ENCODE data around the gene NUBP2.

Gene NUBP2

DNA sequence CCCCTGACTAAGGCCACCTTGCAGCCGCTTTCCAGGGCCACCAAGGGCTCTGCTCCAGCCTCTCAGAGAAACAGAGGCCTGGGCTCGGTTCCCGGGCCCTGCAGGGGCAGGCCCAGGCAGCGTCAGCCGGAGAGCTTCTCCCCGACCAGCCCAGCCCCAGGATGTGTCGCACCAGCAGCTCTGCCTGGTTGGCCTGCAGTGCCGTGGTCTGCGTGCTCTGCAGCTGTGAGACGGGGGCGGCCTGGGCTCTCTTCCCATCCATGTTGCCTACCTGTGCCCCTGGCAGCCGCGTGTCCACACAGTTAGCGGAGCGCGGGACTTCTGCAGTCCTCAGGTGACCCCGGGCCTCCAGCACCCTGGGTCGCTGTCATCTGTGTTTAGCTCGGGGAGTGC, 5.9 kb downstream of the NUBP2 start:
- TF ChIP-seq, protein P1, sequence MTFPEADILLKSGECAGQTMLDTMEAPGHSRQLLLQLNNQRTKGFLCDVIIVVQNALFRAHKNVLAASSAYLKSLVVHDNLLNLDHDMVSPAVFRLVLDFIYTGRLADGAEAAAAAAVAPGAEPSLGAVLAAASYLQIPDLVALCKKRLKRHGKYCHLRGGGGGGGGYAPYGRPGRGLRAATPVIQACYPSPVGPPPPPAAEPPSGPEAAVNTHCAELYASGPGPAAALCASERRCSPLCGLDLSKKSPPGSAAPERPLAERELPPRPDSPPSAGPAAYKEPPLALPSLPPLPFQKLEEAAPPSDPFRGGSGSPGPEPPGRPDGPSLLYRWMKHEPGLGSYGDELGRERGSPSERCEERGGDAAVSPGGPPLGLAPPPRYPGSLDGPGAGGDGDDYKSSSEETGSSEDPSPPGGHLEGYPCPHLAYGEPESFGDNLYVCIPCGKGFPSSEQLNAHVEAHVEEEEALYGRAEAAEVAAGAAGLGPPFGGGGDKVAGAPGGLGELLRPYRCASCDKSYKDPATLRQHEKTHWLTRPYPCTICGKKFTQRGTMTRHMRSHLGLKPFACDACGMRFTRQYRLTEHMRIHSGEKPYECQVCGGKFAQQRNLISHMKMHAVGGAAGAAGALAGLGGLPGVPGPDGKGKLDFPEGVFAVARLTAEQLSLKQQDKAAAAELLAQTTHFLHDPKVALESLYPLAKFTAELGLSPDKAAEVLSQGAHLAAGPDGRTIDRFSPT (tag by site-specific recombination; IDR thresholded peaks at IDR 0.05) = no peak
- TF ChIP-seq, protein P2, sequence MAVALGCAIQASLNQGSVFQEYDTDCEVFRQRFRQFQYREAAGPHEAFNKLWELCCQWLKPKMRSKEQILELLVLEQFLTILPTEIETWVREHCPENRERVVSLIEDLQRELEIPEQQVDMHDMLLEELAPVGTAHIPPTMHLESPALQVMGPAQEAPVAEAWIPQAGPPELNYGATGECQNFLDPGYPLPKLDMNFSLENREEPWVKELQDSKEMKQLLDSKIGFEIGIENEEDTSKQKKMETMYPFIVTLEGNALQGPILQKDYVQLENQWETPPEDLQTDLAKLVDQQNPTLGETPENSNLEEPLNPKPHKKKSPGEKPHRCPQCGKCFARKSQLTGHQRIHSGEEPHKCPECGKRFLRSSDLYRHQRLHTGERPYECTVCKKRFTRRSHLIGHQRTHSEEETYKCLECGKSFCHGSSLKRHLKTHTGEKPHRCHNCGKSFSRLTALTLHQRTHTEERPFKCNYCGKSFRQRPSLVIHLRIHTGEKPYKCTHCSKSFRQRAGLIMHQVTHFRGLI (tag by site-specific recombination; IDR thresholded peaks at IDR 0.05) = peak; percentile 99
- no peak for TF ChIP-seq ZNF311 (tag by site-specific recombination; IDR thresholded peaks at IDR 0.05; ENCODE audit: borderline replicate concordance)
- TF ChIP-seq SETDB1 (IDR thresholded peaks at IDR 0.05; ENCODE audit: insufficient read length, low read length) = no peak
- TF ChIP-seq ZNF514 (tag by site-specific recombination; IDR thresholded peaks at IDR 0.05) = no peak
- TF ChIP-seq, protein P3, sequence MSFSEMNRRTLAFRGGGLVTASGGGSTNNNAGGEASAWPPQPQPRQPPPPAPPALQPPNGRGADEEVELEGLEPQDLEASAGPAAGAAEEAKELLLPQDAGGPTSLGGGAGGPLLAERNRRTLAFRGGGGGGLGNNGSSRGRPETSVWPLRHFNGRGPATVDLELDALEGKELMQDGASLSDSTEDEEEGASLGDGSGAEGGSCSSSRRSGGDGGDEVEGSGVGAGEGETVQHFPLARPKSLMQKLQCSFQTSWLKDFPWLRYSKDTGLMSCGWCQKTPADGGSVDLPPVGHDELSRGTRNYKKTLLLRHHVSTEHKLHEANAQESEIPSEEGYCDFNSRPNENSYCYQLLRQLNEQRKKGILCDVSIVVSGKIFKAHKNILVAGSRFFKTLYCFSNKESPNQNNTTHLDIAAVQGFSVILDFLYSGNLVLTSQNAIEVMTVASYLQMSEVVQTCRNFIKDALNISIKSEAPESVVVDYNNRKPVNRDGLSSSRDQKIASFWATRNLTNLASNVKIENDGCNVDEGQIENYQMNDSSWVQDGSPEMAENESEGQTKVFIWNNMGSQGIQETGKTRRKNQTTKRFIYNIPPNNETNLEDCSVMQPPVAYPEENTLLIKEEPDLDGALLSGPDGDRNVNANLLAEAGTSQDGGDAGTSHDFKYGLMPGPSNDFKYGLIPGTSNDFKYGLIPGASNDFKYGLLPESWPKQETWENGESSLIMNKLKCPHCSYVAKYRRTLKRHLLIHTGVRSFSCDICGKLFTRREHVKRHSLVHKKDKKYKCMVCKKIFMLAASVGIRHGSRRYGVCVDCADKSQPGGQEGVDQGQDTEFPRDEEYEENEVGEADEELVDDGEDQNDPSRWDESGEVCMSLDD (tag by site-specific recombination; IDR thresholded peaks at IDR 0.05) = no peak
- peak; percentile 58; the same call in 1 of the 2 replicates for TF ChIP-seq ZNF600 (tag by site-specific recombination; IDR thresholded peaks at IDR 0.05)
- TF ChIP-seq, protein P4, sequence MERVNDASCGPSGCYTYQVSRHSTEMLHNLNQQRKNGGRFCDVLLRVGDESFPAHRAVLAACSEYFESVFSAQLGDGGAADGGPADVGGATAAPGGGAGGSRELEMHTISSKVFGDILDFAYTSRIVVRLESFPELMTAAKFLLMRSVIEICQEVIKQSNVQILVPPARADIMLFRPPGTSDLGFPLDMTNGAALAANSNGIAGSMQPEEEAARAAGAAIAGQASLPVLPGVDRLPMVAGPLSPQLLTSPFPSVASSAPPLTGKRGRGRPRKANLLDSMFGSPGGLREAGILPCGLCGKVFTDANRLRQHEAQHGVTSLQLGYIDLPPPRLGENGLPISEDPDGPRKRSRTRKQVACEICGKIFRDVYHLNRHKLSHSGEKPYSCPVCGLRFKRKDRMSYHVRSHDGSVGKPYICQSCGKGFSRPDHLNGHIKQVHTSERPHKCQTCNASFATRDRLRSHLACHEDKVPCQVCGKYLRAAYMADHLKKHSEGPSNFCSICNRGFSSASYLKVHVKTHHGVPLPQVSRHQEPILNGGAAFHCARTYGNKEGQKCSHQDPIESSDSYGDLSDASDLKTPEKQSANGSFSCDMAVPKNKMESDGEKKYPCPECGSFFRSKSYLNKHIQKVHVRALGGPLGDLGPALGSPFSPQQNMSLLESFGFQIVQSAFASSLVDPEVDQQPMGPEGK (tag by site-specific recombination; IDR thresholded peaks at IDR 0.05) = no peak
- TF ChIP-seq ZIC2 (tag by site-specific recombination; IDR thresholded peaks at IDR 0.05) = no peak
- TF ChIP-seq, protein P5, sequence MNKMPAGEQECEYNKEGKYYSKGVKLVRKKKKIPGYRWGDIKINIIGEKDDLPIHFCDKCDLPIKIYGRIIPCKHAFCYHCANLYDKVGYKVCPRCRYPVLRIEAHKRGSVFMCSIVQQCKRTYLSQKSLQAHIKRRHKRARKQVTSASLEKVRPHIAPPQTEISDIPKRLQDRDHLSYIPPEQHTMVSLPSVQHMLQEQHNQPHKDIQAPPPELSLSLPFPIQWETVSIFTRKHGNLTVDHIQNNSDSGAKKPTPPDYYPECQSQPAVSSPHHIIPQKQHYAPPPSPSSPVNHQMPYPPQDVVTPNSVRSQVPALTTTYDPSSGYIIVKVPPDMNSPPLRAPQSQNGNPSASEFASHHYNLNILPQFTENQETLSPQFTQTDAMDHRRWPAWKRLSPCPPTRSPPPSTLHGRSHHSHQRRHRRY (tag by site-specific recombination; IDR thresholded peaks at IDR 0.05) = no peak
- Histone ChIP-seq H3K4me3 (ENCODE audit: low read depth, low read length) (no peak overlapping the region), H3K9me3 (ENCODE audit: control insufficient read depth, insufficient read depth, low read depth, low read length) (no peaks in the 10 kb centered on the region), H3K4me1 (ENCODE audit: control insufficient read depth, insufficient read depth, low read length) (0 out of 2 replicates have a peak, but pooled peaks cover 2% of the 10 kb centered on the region), H3K36me3 (ENCODE audit: control insufficient read depth in 2 of 2, insufficient read depth in 1 of 2, low read length in 2 of 2) (peaks cover 11 to 60% of the 10 kb centered on the region in 2 experiments; a peak in 2 of 3 replicates), H3K27ac (ENCODE audit: extremely low read depth, low read depth, low read length) (no peak overlapping the region)
- POLR2A ChIA-PET = interaction anchor here (1.5 kb wide), 2 partner anchors 11 to 367 kb away, joined by 3 read pairs; partner anchors contain the start of gene TRAF7
- CTCF ChIA-PET = interaction anchor here (0.7 kb wide), 1 partner anchor 36 kb away, joined by 4 read pairs; no protein-coding TSS in a partner anchor

DNA sequence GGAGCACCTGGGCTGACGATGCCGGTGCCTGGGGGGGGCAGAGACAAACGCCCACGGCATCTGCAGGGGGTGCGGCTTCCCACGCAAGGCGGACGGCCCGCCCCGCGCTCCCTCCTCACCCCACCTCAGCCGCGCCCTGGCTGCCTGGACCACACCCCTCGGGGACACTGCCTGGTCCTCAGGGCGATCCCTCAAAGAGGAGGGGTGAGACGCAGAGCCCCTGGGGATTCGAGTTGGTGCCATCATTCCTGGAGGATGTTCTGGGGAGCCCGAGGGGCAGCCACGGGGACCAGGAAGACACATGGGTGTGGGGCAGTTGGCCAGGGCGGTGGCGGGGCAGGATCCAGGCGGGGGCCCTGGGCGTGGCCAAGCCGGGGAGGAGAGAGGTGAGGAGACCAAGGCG, 6.9 kb downstream of the NUBP2 start:
- H3K4me3 ChIP-seq (ENCODE audit: low read depth, low read length) = no peak overlapping the region
- peaks cover 3 to 56% of the 10 kb centered on the region in 2 experiments; a peak in 2 of 3 replicates for H3K36me3 ChIP-seq (ENCODE audit: control insufficient read depth in 2 of 2, insufficient read depth in 1 of 2, low read length in 2 of 2)
- H3K4me1 ChIP-seq (ENCODE audit: control insufficient read depth, insufficient read depth, low read length) = no peaks in the 10 kb centered on the region
- POLR2A ChIA-PET = interaction anchor here (1.5 kb wide), 1 partner anchor 366 kb away, joined by 3 read pairs; the partner anchor contains the start of gene TRAF7
- CTCF ChIA-PET = interaction anchor here (0.7 kb wide), 1 partner anchor 37 kb away, joined by 4 read pairs; no protein-coding TSS in a partner anchor
- TF ChIP-seq, protein P6, sequence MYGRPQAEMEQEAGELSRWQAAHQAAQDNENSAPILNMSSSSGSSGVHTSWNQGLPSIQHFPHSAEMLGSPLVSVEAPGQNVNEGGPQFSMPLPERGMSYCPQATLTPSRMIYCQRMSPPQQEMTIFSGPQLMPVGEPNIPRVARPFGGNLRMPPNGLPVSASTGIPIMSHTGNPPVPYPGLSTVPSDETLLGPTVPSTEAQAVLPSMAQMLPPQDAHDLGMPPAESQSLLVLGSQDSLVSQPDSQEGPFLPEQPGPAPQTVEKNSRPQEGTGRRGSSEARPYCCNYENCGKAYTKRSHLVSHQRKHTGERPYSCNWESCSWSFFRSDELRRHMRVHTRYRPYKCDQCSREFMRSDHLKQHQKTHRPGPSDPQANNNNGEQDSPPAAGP (tag by site-specific recombination; IDR thresholded peaks at IDR 0.05) = peak; percentile 51; the same call in 1 of the 2 replicates
- TF ChIP-seq KLF9 (tag by site-specific recombination; IDR thresholded peaks at IDR 0.05; ENCODE audit: low read depth) = peak; percentile 28; the same call in 1 of the 2 replicates
- peak; percentile 78; the same call in 1 of the 2 replicates for TF ChIP-seq KLF8 (tag by site-specific recombination; IDR thresholded peaks at IDR 0.05)
- TF ChIP-seq ZNF629 (tag by site-specific recombination; IDR thresholded peaks at IDR 0.05) = no peak
- TF ChIP-seq ZBTB1 (tag by site-specific recombination; IDR thresholded peaks at IDR 0.05) = no peak
- TF ChIP-seq ZNF747 (tag by site-specific recombination; IDR thresholded peaks at IDR 0.05) = no peak
- TF ChIP-seq GLIS2 (tag by site-specific recombination; IDR thresholded peaks at IDR 0.05) = 0 out of 2 replicates have a peak, but pooled peaks have one; percentile 16
- TF ChIP-seq ZFHX2 (tag by site-specific recombination; conservative IDR thresholded peaks at IDR 0.05) = 0 out of 2 replicates have a peak, but pooled peaks have one; percentile 30
- TF ChIP-seq KLF1 (tag by site-specific recombination; IDR thresholded peaks at IDR 0.05) = peak; percentile 100
- no peak overlapping the region for H3K27ac ChIP-seq (ENCODE audit: extremely low read depth, low read depth, low read length)
- H3K9me3 ChIP-seq (ENCODE audit: control insufficient read depth, insufficient read depth, low read depth, low read length) = no peaks in the 10 kb centered on the region

All from HEK293 (cell line).